ENCODE measurements around the gene ST3GAL4. TPM values are rescaled to one million over a fixed set of nuclear protein-coding genes. Genes with fewer than 3 reads are reported as not detected.
"Not testable (repeated sequence)": the region's sequence is repeated elsewhere in the genome, so short reads cannot be mapped to it uniquely, and the experiment has no call there.

The ST3GAL4 gene
- total and polyA plus RNA-seq, 2 donors (not counting 1 experiment from before 2014, with no cell fraction given), result 1.1 to 1.9 TPM

DNA sequence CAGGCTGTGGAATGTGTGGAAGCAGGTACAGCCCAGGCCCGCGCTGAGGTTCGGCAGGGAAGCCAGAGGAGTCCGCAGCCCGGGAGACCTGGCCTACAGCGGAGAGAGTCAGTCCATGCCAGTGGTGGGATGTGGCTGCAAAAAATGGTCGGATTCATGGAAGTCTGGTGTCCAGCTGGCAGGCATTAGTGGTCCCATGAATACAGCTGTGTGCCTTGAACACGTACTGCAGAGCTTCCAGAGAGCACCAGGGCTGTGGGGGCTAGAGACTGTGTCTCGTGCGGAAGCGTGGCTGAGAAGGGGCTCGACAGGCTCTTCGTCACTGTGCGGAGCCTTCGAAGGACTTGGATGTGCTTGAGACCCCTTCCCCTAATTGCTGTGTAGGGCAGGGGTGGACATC is 40.8 kb downstream of the ST3GAL4 start:
- H3K36me3 ChIP-seq (replicated peaks in 1 of 2; ENCODE audit: control extremely low read depth in 1 of 2, control insufficient read depth in 1 of 2, extremely low read depth in 1 of 2, insufficient read depth in 2 of 2, low read length in 1 of 2); H3K4me1 ChIP-seq (ENCODE audit: control insufficient read depth in 2 of 2, insufficient read depth in 2 of 2, low read length in 2 of 2); H3K27ac ChIP-seq (ENCODE audit: low read length in 2 of 2); CTCF ChIA-PET; H4K20me1 ChIP-seq (ENCODE audit: control insufficient read depth, insufficient read depth, low read length, poor library complexity, severe bottlenecking); H3K4me3 ChIP-seq (ENCODE audit: control extremely low read depth in 1 of 5, extremely low read depth in 1 of 5, insufficient read depth in 1 of 5, low read depth in 2 of 5, low read length in 4 of 5); DNase-seq; H2AFZ ChIP-seq (ENCODE audit: insufficient read depth, low read depth, low read length, poor library complexity, severe bottlenecking); H3K9me3 Mint-ChIP-seq (ENCODE audit: insufficient read depth); intact Hi-C loops (cut with micrococcal nuclease); H3K4me3 Mint-ChIP-seq; H3K27ac Mint-ChIP-seq; H3K9me3 ChIP-seq (ENCODE audit: control extremely low read depth in 1 of 3, control insufficient read depth in 2 of 3, insufficient read depth in 1 of 3, low read length in 2 of 3); ATAC-seq (ENCODE audit: low read depth); H3K4me1 Mint-ChIP-seq; H3K27me3 ChIP-seq (replicated peaks in 1 of 4; ENCODE audit: control extremely low read depth in 1 of 4, control insufficient read depth in 3 of 4, insufficient read depth in 4 of 4, low read length in 3 of 4); POLR2A ChIA-PET; H3K4me2 ChIP-seq (replicated peaks; ENCODE audit: low read depth, low read length, poor library complexity, severe bottlenecking); H3K79me2 ChIP-seq (ENCODE audit: control insufficient read depth, insufficient read depth, low read length); H3K9ac ChIP-seq (ENCODE audit: low read length): not testable (repeated sequence)
- peaks cover 15% of the 10 kb centered on the region for H3K27me3 Mint-ChIP-seq
- WGBS (ENCODE audit: insufficient coverage), result 96% methylated on average over 12 of the region's 15 CpGs

- Histone ChIP-seq H3K4me3 (ENCODE audit: control extremely low read depth in 1 of 5, extremely low read depth in 1 of 5, insufficient read depth in 1 of 5, low read depth in 2 of 5, low read length in 4 of 5) (no peak overlapping the region), H3K9me3 (ENCODE audit: control extremely low read depth in 1 of 3, control insufficient read depth in 2 of 3, insufficient read depth in 1 of 3, low read length in 2 of 3) (peaks cover 0 to 5% (median 0%) of the 10 kb centered on the region in 3 donors), H3K27ac (ENCODE audit: low read length in 2 of 2) (no peak overlapping the region), H4K20me1 (ENCODE audit: control insufficient read depth, insufficient read depth, low read length, poor library complexity, severe bottlenecking) (no peaks in the 10 kb centered on the region), H3K27me3 (replicated peaks in 1 of 4; ENCODE audit: control extremely low read depth in 1 of 4, control insufficient read depth in 3 of 4, insufficient read depth in 4 of 4, low read length in 3 of 4) (peaks cover 0 to 8% (median 0%) of the 10 kb centered on the region in 4 experiments), H3K4me1 (ENCODE audit: control insufficient read depth in 2 of 2, insufficient read depth in 2 of 2, low read length in 2 of 2) (peaks cover 4 to 7% of the 10 kb centered on the region in 2 donors), H2AFZ (ENCODE audit: insufficient read depth, low read depth, low read length, poor library complexity, severe bottlenecking) (no peak overlapping the region), H3K79me2 (ENCODE audit: control insufficient read depth, insufficient read depth, low read length) (no peaks in the 10 kb centered on the region), H3K9ac (ENCODE audit: low read length) (no peak overlapping the region), H3K4me2 (replicated peaks; ENCODE audit: low read depth, low read length, poor library complexity, severe bottlenecking) (no peak overlapping the region), H3K36me3 (replicated peaks in 1 of 2; ENCODE audit: control extremely low read depth in 1 of 2, control insufficient read depth in 1 of 2, extremely low read depth in 1 of 2, insufficient read depth in 2 of 2, low read length in 1 of 2) (no peaks in the 10 kb centered on the region)
- ChIA-PET CTCF (no interaction called here), POLR2A (no interaction called here)
- DNase-seq (no peak), ATAC-seq (ENCODE audit: low read depth) (no peak)
- no peak overlapping the region for H3K4me3 Mint-ChIP-seq
- no peaks in the 10 kb centered on the region for H3K9me3 Mint-ChIP-seq (ENCODE audit: insufficient read depth)
- no CpG with 5 or more reads among the region's 4 CpGs for WGBS (ENCODE audit: insufficient coverage)
- H3K27me3 Mint-ChIP-seq, result peaks cover 19% of the 10 kb centered on the region
- peaks cover 7% of the 10 kb centered on the region for H3K4me1 Mint-ChIP-seq
- TF ChIP-seq EZH2 (IDR thresholded peaks at IDR 0.05; ENCODE audit: borderline replicate concordance, insufficient read depth, low read depth, low read length, poor library complexity, severe bottlenecking), result no peak
- TF ChIP-seq, protein P1, sequence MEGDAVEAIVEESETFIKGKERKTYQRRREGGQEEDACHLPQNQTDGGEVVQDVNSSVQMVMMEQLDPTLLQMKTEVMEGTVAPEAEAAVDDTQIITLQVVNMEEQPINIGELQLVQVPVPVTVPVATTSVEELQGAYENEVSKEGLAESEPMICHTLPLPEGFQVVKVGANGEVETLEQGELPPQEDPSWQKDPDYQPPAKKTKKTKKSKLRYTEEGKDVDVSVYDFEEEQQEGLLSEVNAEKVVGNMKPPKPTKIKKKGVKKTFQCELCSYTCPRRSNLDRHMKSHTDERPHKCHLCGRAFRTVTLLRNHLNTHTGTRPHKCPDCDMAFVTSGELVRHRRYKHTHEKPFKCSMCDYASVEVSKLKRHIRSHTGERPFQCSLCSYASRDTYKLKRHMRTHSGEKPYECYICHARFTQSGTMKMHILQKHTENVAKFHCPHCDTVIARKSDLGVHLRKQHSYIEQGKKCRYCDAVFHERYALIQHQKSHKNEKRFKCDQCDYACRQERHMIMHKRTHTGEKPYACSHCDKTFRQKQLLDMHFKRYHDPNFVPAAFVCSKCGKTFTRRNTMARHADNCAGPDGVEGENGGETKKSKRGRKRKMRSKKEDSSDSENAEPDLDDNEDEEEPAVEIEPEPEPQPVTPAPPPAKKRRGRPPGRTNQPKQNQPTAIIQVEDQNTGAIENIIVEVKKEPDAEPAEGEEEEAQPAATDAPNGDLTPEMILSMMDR (IDR thresholded peaks at IDR 0.05), result no peak
- intact Hi-C loops (cut with micrococcal nuclease), result no loop called here
- no peak overlapping the region for H3K27ac Mint-ChIP-seq
Measured at GRCh38 chr11:126396965-126397364, 41.5 kb downstream of the ST3GAL4 start.
